ENCODE results near the gene RBM33. TPM values are rescaled to one million over a fixed set of nuclear protein-coding genes. Genes with fewer than 3 reads are reported as not detected.
A peak's percentile ranks its signal among the peaks of the same experiment; 100 is the strongest.

Gene RBM33
- total and polyA plus RNA-seq, 8 donors: 14.6 to 40.1 (median 32.7) TPM

- intact Hi-C loops (cut with DNase I): no loop called here
- TF ChIP-seq CTCF (IDR thresholded peaks at IDR 0.05): no peak
- FAIRE-seq (no peak), ATAC-seq (no peak), DNase-seq (no peak)
- Histone ChIP-seq H3K27ac (no peak overlapping the region), H3K36me3 (no peaks in the 10 kb centered on the region), H3K9me3 (no peaks in the 10 kb centered on the region), H3K27me3 (no peaks in the 10 kb centered on the region), H3K4me3 (no peak overlapping the region), H3K4me1 (peaks cover 0 to 30% (median 27%) of the 10 kb centered on the region in 3 donors)
- WGBS, 2 donors: 85 to 87% methylated on average over 9 of the region's 9 CpGs
These were observed 108.4 kb downstream of the RBM33 start for GRCh38 chr7:155752756-155753445.

GRCh38 chr7:155753446-155753965, 109.0 kb downstream of the RBM33 start:
- FAIRE-seq: no peak

GRCh38 chr7:155754165-155754564, 109.7 kb downstream of the RBM33 start:
- Histone ChIP-seq H3K4me1 (peaks cover 0 to 30% (median 27%) of the 10 kb centered on the region in 3 donors), H3K27me3 (no peaks in the 10 kb centered on the region)

More at GRCh38 chr7:155753446-155753965, 109.0 kb downstream of the RBM33 start:
- Histone ChIP-seq H3K9me3 (no peaks in the 10 kb centered on the region), H3K27me3 (no peaks in the 10 kb centered on the region), H3K4me3 (no peak overlapping the region), H3K4me1 (peaks cover 0 to 30% (median 27%) of the 10 kb centered on the region in 3 donors), H3K36me3 (no peaks in the 10 kb centered on the region), H3K27ac (no peak overlapping the region)
- intact Hi-C loops (cut with DNase I): no loop called here
- DNase-seq: no peak
- WGBS, 2 donors: 56 to 61% methylated on average over 10 of the region's 10 CpGs
- TF ChIP-seq CTCF (IDR thresholded peaks at IDR 0.05): no peak
- ATAC-seq: peak; percentile 37 to 57 (median 48)

GRCh38 chr7:155755026-155755425, 110.6 kb downstream of the RBM33 start:
- intact Hi-C loops (cut with DNase I): no loop called here
- peaks cover 0 to 30% (median 24%) of the 10 kb centered on the region in 3 donors for H3K4me1 ChIP-seq
- H3K27me3 ChIP-seq: no peaks in the 10 kb centered on the region
- H3K4me3 ChIP-seq: no peak overlapping the region
- WGBS, 2 donors: 17 to 26% methylated on average over 3 of the region's 3 CpGs
- no peaks in the 10 kb centered on the region for H3K9me3 ChIP-seq
- no peak overlapping the region for H3K27ac ChIP-seq
- TF ChIP-seq CTCF (IDR thresholded peaks at IDR 0.05): no peak
- no peaks in the 10 kb centered on the region for H3K36me3 ChIP-seq
- ATAC-seq (peak; percentile 34 to 64 (median 58)), DNase-seq (no peak), FAIRE-seq (no peak)

More at GRCh38 chr7:155754165-155754564, 109.7 kb downstream of the RBM33 start:
- Histone ChIP-seq H3K27ac (no peak overlapping the region), H3K9me3 (no peaks in the 10 kb centered on the region), H3K4me3 (no peak overlapping the region), H3K36me3 (no peaks in the 10 kb centered on the region)
- no peak for TF ChIP-seq CTCF (IDR thresholded peaks at IDR 0.05)
- ATAC-seq: peak in 3 of 4 donors; percentile 31 to 35 (median 32)
- no peak for FAIRE-seq
- intact Hi-C loops (cut with DNase I): no loop called here
- DNase-seq: no peak

GRCh38 chr7:155756322-155756721, 111.9 kb downstream of the RBM33 start:
- no peak for DNase-seq
- peaks cover 0 to 28% (median 16%) of the 10 kb centered on the region in 3 donors for H3K4me1 ChIP-seq
- H3K9me3 ChIP-seq: no peaks in the 10 kb centered on the region
- peak in 1 of 4 donors; percentile 17 for ATAC-seq
- intact Hi-C loops (cut with DNase I): no loop called here
- no peak overlapping the region for H3K27ac ChIP-seq
- no peaks in the 10 kb centered on the region for H3K27me3 ChIP-seq
- WGBS, 2 donors: 89 to 95% methylated on average over 9 of the region's 9 CpGs
- no peak overlapping the region for H3K4me3 ChIP-seq
- no peak for FAIRE-seq
- H3K36me3 ChIP-seq: peaks cover 0 to 3% (median 0%) of the 10 kb centered on the region in 3 donors
- no peak for TF ChIP-seq CTCF (IDR thresholded peaks at IDR 0.05)

Data from pancreas (tissue), 10 donors.